ENCODE measurements around the gene DENND5B.
"Not testable (repeated sequence)": the region's sequence is repeated elsewhere in the genome, so short reads cannot be mapped to it uniquely, and the experiment has no call there.

Gene DENND5B

GRCh38 chr12:31618228-31619025 lies 27.5 kb upstream of the DENND5B start:
- no peak overlapping the region for H3K27ac Mint-ChIP-seq
- no peak for TF ChIP-seq CTCF (IDR thresholded peaks at IDR 0.05)
- DNase-seq = no peak
- no peaks in the 10 kb centered on the region for H3K27me3 Mint-ChIP-seq (ENCODE audit: low read depth, poor library complexity)
- H3K9me3 Mint-ChIP-seq = peaks cover 4% of the 10 kb centered on the region
- H3K4me3 Mint-ChIP-seq = no peak overlapping the region
- H3K4me1 Mint-ChIP-seq = peaks cover 5% of the 10 kb centered on the region
- H3K36me3 Mint-ChIP-seq (ENCODE audit: low read depth) = no peaks in the 10 kb centered on the region

- H3K9me3 Mint-ChIP-seq = peaks cover 17% of the 10 kb centered on the region
- TF ChIP-seq CTCF (IDR thresholded peaks at IDR 0.05) = no peak
- no peaks in the 10 kb centered on the region for H3K36me3 Mint-ChIP-seq (ENCODE audit: low read depth)
- H3K27ac Mint-ChIP-seq = no peak overlapping the region
- no peak for DNase-seq
- no peaks in the 10 kb centered on the region for H3K4me1 Mint-ChIP-seq
- no peak overlapping the region for H3K4me3 Mint-ChIP-seq
- H3K27me3 Mint-ChIP-seq (ENCODE audit: low read depth, poor library complexity) = peaks cover 7% of the 10 kb centered on the region
Measured at GRCh38 chr12:31612819-31613218, 21.9 kb upstream of the DENND5B start.

- H3K36me3 Mint-ChIP-seq (ENCODE audit: low read depth); H3K4me3 Mint-ChIP-seq; H3K27ac Mint-ChIP-seq; DNase-seq: not testable (repeated sequence)
- H3K4me1 Mint-ChIP-seq = peaks cover 14% of the 10 kb centered on the region
- peaks cover 20% of the 10 kb centered on the region for H3K9me3 Mint-ChIP-seq
- H3K27me3 Mint-ChIP-seq (ENCODE audit: low read depth, poor library complexity) = peaks cover 10% of the 10 kb centered on the region
Measured at GRCh38 chr12:31608299-31608698, 17.4 kb upstream of the DENND5B start.

- Mint-ChIP-seq H3K27me3 (ENCODE audit: low read depth, poor library complexity) (peaks cover 7% of the 10 kb centered on the region), H3K4me1 (peaks cover 14% of the 10 kb centered on the region)
Measured at GRCh38 chr12:31605531-31605930, 14.6 kb upstream of the DENND5B start.

GRCh38 chr12:31603546-31604009 lies 12.6 kb upstream of the DENND5B start:
- peaks cover 14% of the 10 kb centered on the region for H3K4me1 Mint-ChIP-seq
- H3K27ac Mint-ChIP-seq = no peak overlapping the region
- H3K27me3 Mint-ChIP-seq (ENCODE audit: low read depth, poor library complexity) = peaks cover 7% of the 10 kb centered on the region
- peaks cover 13% of the 10 kb centered on the region for H3K9me3 Mint-ChIP-seq
- TF ChIP-seq CTCF (IDR thresholded peaks at IDR 0.05) = no peak
- no peak overlapping the region for H3K4me3 Mint-ChIP-seq
- no peak for DNase-seq
- H3K36me3 Mint-ChIP-seq (ENCODE audit: low read depth) = peaks cover 7% of the 10 kb centered on the region

More at GRCh38 chr12:31605531-31605930, 14.6 kb upstream of the DENND5B start:
- H3K36me3 Mint-ChIP-seq (ENCODE audit: low read depth) = peaks cover 7% of the 10 kb centered on the region
- peaks cover 20% of the 10 kb centered on the region for H3K9me3 Mint-ChIP-seq
- no peak overlapping the region for H3K27ac Mint-ChIP-seq
- no peak for DNase-seq
- no peak for TF ChIP-seq CTCF (IDR thresholded peaks at IDR 0.05)
- no peak overlapping the region for H3K4me3 Mint-ChIP-seq

GRCh38 chr12:31600750-31601149 lies 9.8 kb upstream of the DENND5B start:
- no peaks in the 10 kb centered on the region for H3K9me3 Mint-ChIP-seq
- H3K27me3 Mint-ChIP-seq (ENCODE audit: low read depth, poor library complexity) = peaks cover 14% of the 10 kb centered on the region
- H3K27ac Mint-ChIP-seq = no peak overlapping the region
- no peak for TF ChIP-seq CTCF (IDR thresholded peaks at IDR 0.05)
- no peak overlapping the region for H3K4me3 Mint-ChIP-seq
- H3K4me1 Mint-ChIP-seq = peaks cover 14% of the 10 kb centered on the region
- no peak for DNase-seq
- no peaks in the 10 kb centered on the region for H3K36me3 Mint-ChIP-seq (ENCODE audit: low read depth)
